Endothelial cell of umbilical vein (primary cell): ENCODE results near the gene ZNF446. TPM values are rescaled to one million over a fixed set of nuclear protein-coding genes. Genes with fewer than 3 reads are reported as not detected.

Experiments used
- BruUV-seq: library from RNA; stranded (reverse); fragments of 400-500 nt; replicated peaks from 2 replicates; lab custom pipeline; 2021; lab: Mats Ljungman, UMichigan
- CTCF ChIA-PET: fragments of 300-600, 350-600 bp; sonication (Branson Sonifier 250); formaldehyde crosslinking; loops from one replicate; lab custom pipeline; 2021; ENCODE audit warnings: antibody characterized with exemption, inconsistent platforms; lab: Charles Lee
- POLR2A ChIA-PET: fragments of 300-600, 350-600 bp; sonication (Branson Sonifier 250); formaldehyde crosslinking; loops from one replicate; lab custom pipeline; 2021; ENCODE audit warnings: antibody characterized with exemption, inconsistent platforms; lab: Charles Lee
- DNase-seq: peaks from one replicate; pipeline ENCODE4 v3.0.0-alpha.2; 2011; ENCODE audit warnings: low read depth, low spot score
- FAIRE-seq: peaks from 2 replicates; lab custom pipeline; 2011; peaks lifted over from hg19 to GRCh38; lab: Jason Lieb, UNC
- H2AFZ ChIP-seq: 2 replicates; pipeline ENCODE4 v1.6.0; 2012; ENCODE audit warnings: low read depth, low read length, control low read depth, inconsistent platforms
- H3K27ac ChIP-seq: 2 replicates; pipeline ENCODE4 v1.5.1; 2011; ENCODE audit warnings: low read depth, mild to moderate bottlenecking, control low read depth, low read length, moderate library complexity; ENCODE audit not compliant: insufficient read depth
- H3K27me3 ChIP-seq, 2 experiments: 2 replicates each; pipeline versions ENCODE4 v1.6.0 to v1.6.1; 2011; ENCODE audit warnings: low read length in 2 of 2, mixed read lengths in 1 of 2; ENCODE audit not compliant: control insufficient read depth in 2 of 2, insufficient read depth in 2 of 2
- H3K36me3 ChIP-seq, 2 experiments: 2 replicates in 1 of 2; 3 replicates in 1 of 2; pipeline ENCODE4 v1.5.1; 2011; ENCODE audit warnings: low read length in 2 of 2, mild to moderate bottlenecking in 1 of 2, moderate library complexity in 1 of 2; ENCODE audit not compliant: control insufficient read depth in 2 of 2, insufficient read depth in 2 of 2; ENCODE audit errors: extremely low read depth in 1 of 2
- H3K4me1 ChIP-seq: 3 replicates; pipeline ENCODE4 v1.5.1; 2011; ENCODE audit warnings: mild to moderate bottlenecking, low read length; ENCODE audit not compliant: control insufficient read depth, insufficient read depth; ENCODE audit errors: extremely low read depth
- H3K4me2 ChIP-seq: 2 replicates; pipeline ENCODE4 v1.6.1; 2011; ENCODE audit warnings: low read length, control low read depth, mixed read lengths; ENCODE audit not compliant: insufficient read depth
- H3K4me3 ChIP-seq, 3 experiments: fragments of 200-600 bp in 1 of 3; sonication (generic), shearing (Covaris generic) in 1 of 3; replicated peaks in 1 of 3; 2 replicates each; pipeline ENCODE4 v1.5.1; 2011 to 2016; ENCODE audit warnings: control low read depth in 3 of 3, low read length in 3 of 3, mild to moderate bottlenecking in 2 of 3, inconsistent platforms in 1 of 3, low read depth in 1 of 3, moderate library complexity in 1 of 3; ENCODE audit not compliant: insufficient read depth in 1 of 3
- H3K79me2 ChIP-seq: 2 replicates; pipeline ENCODE4 v1.6.0; 2012; ENCODE audit warnings: low read length, inconsistent platforms; ENCODE audit not compliant: control insufficient read depth, insufficient read depth
- H3K9ac ChIP-seq: replicated peaks from 2 replicates; pipeline ENCODE3; 2011; ENCODE audit warnings: low read length, control low read depth; ENCODE audit not compliant: insufficient read depth; ENCODE audit errors: extremely low read depth
- H3K9me1 ChIP-seq: replicated peaks from 3 replicates; pipeline ENCODE4 v1.6.0; 2011; ENCODE audit warnings: mild to moderate bottlenecking, low read length; ENCODE audit not compliant: control insufficient read depth, insufficient read depth; ENCODE audit errors: extremely low read depth
- H3K9me3 ChIP-seq: replicated peaks from 2 replicates; pipeline ENCODE4 v1.5.1; 2012; ENCODE audit warnings: low read length, inconsistent platforms; ENCODE audit not compliant: control insufficient read depth, insufficient read depth
- H4K20me1 ChIP-seq: replicated peaks from 2 replicates; pipeline ENCODE3; 2011; ENCODE audit warnings: mild to moderate bottlenecking, low read length; ENCODE audit not compliant: control insufficient read depth, insufficient read depth; ENCODE audit errors: extremely low read depth
- CTCF ChIP-seq, 2 donors: IDR thresholded peaks; 1 replicate in 1 of 2; 2 replicates in 1 of 2; pipeline ENCODE4 v1.5.1; 2011; ENCODE audit warnings: low read length in 2 of 2, mild to moderate bottlenecking in 2 of 2, moderate library complexity in 2 of 2, control low read depth in 1 of 2, inconsistent platforms in 1 of 2, low read depth in 1 of 2; ENCODE audit not compliant: insufficient read depth in 1 of 2; ENCODE audit errors: extremely low read depth in 1 of 2
- EZH2 ChIP-seq: IDR thresholded peaks from 2 replicates; pipeline ENCODE4 v1.6.1; 2012; ENCODE audit warnings: borderline replicate concordance, low read depth, mild to moderate bottlenecking, moderate library complexity, low read length, inconsistent platforms; ENCODE audit not compliant: severe bottlenecking
- FOS ChIP-seq: IDR thresholded peaks from 2 replicates; pipeline ENCODE4 v1.6.1; 2011; ENCODE audit warnings: mild to moderate bottlenecking, low read length, moderate library complexity, borderline replicate concordance; ENCODE audit not compliant: insufficient read depth
- GATA2 ChIP-seq: IDR thresholded peaks from 2 replicates; pipeline ENCODE4 v1.7.0; 2011; ENCODE audit warnings: low read depth, mild to moderate bottlenecking, moderate library complexity, mixed read lengths, low read length; ENCODE audit not compliant: insufficient read length, insufficient read depth
- JUN ChIP-seq: IDR thresholded peaks from 2 replicates; pipeline ENCODE4 v1.6.1; 2011; ENCODE audit warnings: borderline replicate concordance, low read depth; ENCODE audit not compliant: insufficient read length, insufficient read depth
- MAX ChIP-seq: IDR thresholded peaks from 2 replicates; pipeline ENCODE4 v1.6.1; 2011; ENCODE audit not compliant: insufficient read depth, insufficient read length
- MYC ChIP-seq: IDR thresholded peaks from one replicate; pipeline ENCODE4 v1.6.1; 2011; ENCODE audit warnings: mild to moderate bottlenecking, low read depth, low read length
- POLR2A ChIP-seq: IDR thresholded peaks from 2 replicates; pipeline ENCODE4 v1.6.1; 2012; ENCODE audit warnings: low read depth, mild to moderate bottlenecking, control low read depth, low read length
- POLR2AphosphoS5 ChIP-seq: IDR thresholded peaks from 2 replicates; pipeline ENCODE4 v1.6.1; 2012; ENCODE audit warnings: low read depth, mild to moderate bottlenecking, control low read depth, low read length, moderate library complexity; ENCODE audit not compliant: insufficient read depth
- dilution Hi-C: fragments of 300-500 bp; cut with MboI; formaldehyde crosslinking; loops from one replicate; pipeline ENCODE4 v1.15.0; 2019; ENCODE audit warnings: low sequenced_read_pairs; ENCODE audit not compliant: extremely low pct_ligation_motif_present
- intact Hi-C: fragments of 100-400 bp; cut with micrococcal nuclease; formaldehyde crosslinking; loops from one replicate; pipeline ENCODE4 v1.10.0; 2022
- polyA plus RNA-seq, 4 experiments: library from polyadenylated mRNA; depleted of rRNA in 3 of 4; stranded (reverse) in 3 of 4; unstranded in 1 of 4; fragments of >200 nt; gene quantifications; 2 replicates each; pipeline versions ENCODE4 v1.2.1 to v1.2.3, GENCODE V29; 2011 to 2012; ENCODE audit warnings: missing spikeins in 1 of 4
- total RNA-seq: library from RNA; stranded (reverse); gene quantifications from 2 replicates; pipeline ENCODE4 v1.2.3, GENCODE V29; 2021

ZNF446 gene
- total and polyA plus RNA-seq, 2 donors (not counting 3 experiments of a cell fraction or from before 2014, with no cell fraction given), result 7.0 to 8.3 TPM

- Histone ChIP-seq H3K4me2 (no peak overlapping the region), H3K27me3 (no peaks in the 10 kb centered on the region), H3K4me3 (no peak overlapping the region), H3K9me3 (no peaks in the 10 kb centered on the region), H3K27ac (no peak overlapping the region), H4K20me1 (no peaks in the 10 kb centered on the region), H3K36me3 (peaks cover 0 to 1% of the 10 kb centered on the region in 2 experiments), H3K79me2 (no peaks in the 10 kb centered on the region), H3K4me1 (peaks cover 9% of the 10 kb centered on the region), H3K9ac (no peak overlapping the region), H2AFZ (no peak overlapping the region), H3K9me1 (no peaks in the 10 kb centered on the region)
- no peak for TF ChIP-seq MYC
- TF ChIP-seq GATA2, result no peak
- no peak for TF ChIP-seq MAX
- no peak for TF ChIP-seq JUN
- TF ChIP-seq FOS, result no peak
- TF ChIP-seq POLR2AphosphoS5, result no peak
- TF ChIP-seq CTCF (IDR thresholded peaks at IDR 0.05; ENCODE audit: extremely low read depth in 1 of 2, insufficient read depth in 1 of 2, low read depth in 1 of 2, low read length in 2 of 2), result no peak
- no peak for TF ChIP-seq EZH2
- TF ChIP-seq POLR2A, result no peak
- intact Hi-C loops, result no loop called here
- ChIA-PET POLR2A (no interaction called here), CTCF (interaction anchor here (1.5 kb wide), 1 partner anchor 42 kb away, joined by 4 read pairs; the partner anchor contains the start of gene ZBTB45)
- no TSS peak for BruUV-seq
- no peak for DNase-seq
- dilution Hi-C loops, result no loop called here
- no peak for FAIRE-seq
Measured at GRCh38 chr19:58477871-58478270, 1.7 kb downstream of the ZNF446 start.
